Measurements from ENCODE around the gene ZSCAN18.

ZSCAN18 gene

DNA sequence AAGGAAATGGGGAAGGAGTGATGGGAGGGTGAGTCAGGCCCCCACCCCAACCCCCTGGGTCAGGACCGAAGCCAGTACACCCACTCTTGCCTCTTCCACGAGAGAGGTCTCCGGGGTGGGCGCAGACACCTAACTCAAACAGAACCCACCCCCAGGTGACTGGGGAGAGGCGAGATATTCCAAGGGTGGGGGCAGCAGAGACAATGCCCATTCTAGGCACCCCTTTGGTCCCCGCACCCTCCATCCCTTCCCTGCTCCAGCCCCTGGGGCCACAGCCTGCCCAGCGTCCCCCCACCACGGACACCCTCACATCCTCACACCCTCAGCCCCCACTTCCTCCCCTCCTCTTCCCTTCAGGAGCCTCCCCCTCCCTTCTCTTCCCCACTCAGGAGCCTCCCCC is 682 bp downstream of the ZSCAN18 start:
- Mint-ChIP-seq H3K4me3 (peak overlapping the region; percentile 46), H3K9me3 (peaks cover 36% of the 10 kb centered on the region), H3K36me3 (ENCODE audit: low read depth) (peaks cover 7% of the 10 kb centered on the region), H3K4me1 (ENCODE audit: low read depth) (peaks cover 4% of the 10 kb centered on the region), H3K27me3 (ENCODE audit: low read depth) (no peaks in the 10 kb centered on the region), H3K27ac (peak overlapping the region; percentile 60)
- DNase-seq (ENCODE audit: low spot score) = no peak

GRCh38 chr19:58096884-58097283 is 1.1 kb downstream of the ZSCAN18 start:
- peaks cover 4% of the 10 kb centered on the region for H3K4me1 Mint-ChIP-seq (ENCODE audit: low read depth)
- no peak for DNase-seq (ENCODE audit: low spot score)
- peaks cover 7% of the 10 kb centered on the region for H3K36me3 Mint-ChIP-seq (ENCODE audit: low read depth)
- H3K27me3 Mint-ChIP-seq (ENCODE audit: low read depth) = no peaks in the 10 kb centered on the region
- H3K4me3 Mint-ChIP-seq = peak overlapping the region; percentile 46
- peak overlapping the region; percentile 36 for H3K27ac Mint-ChIP-seq
- H3K9me3 Mint-ChIP-seq = peaks cover 35% of the 10 kb centered on the region

GRCh38 chr19:58095328-58095727 is 2.7 kb downstream of the ZSCAN18 start:
- Mint-ChIP-seq H3K27ac (no peak overlapping the region), H3K27me3 (ENCODE audit: low read depth) (no peaks in the 10 kb centered on the region), H3K4me3 (no peak overlapping the region), H3K9me3 (peaks cover 40% of the 10 kb centered on the region), H3K4me1 (ENCODE audit: low read depth) (peaks cover 4% of the 10 kb centered on the region), H3K36me3 (ENCODE audit: low read depth) (peaks cover 7% of the 10 kb centered on the region)
- DNase-seq (ENCODE audit: low spot score) = no peak

GRCh38 chr19:58093071-58093470 is 5.0 kb downstream of the ZSCAN18 start:
- no peaks in the 10 kb centered on the region for H3K4me1 Mint-ChIP-seq (ENCODE audit: low read depth)
- peaks cover 28% of the 10 kb centered on the region for H3K9me3 Mint-ChIP-seq
- H3K4me3 Mint-ChIP-seq = no peak overlapping the region
- H3K27ac Mint-ChIP-seq = no peak overlapping the region
- H3K27me3 Mint-ChIP-seq (ENCODE audit: low read depth) = no peaks in the 10 kb centered on the region
- no peak for DNase-seq (ENCODE audit: low spot score)
- H3K36me3 Mint-ChIP-seq (ENCODE audit: low read depth) = peaks cover 4% of the 10 kb centered on the region

- Mint-ChIP-seq H3K27me3 (ENCODE audit: low read depth) (no peaks in the 10 kb centered on the region), H3K9me3 (peaks cover 20% of the 10 kb centered on the region), H3K4me3 (no peak overlapping the region), H3K27ac (no peak overlapping the region), H3K36me3 (ENCODE audit: low read depth) (peaks cover 4% of the 10 kb centered on the region), H3K4me1 (ENCODE audit: low read depth) (no peaks in the 10 kb centered on the region)
- DNase-seq (ENCODE audit: low spot score) = no peak
Measured at GRCh38 chr19:58091251-58091995, 6.6 kb downstream of the ZSCAN18 start.

DNA sequence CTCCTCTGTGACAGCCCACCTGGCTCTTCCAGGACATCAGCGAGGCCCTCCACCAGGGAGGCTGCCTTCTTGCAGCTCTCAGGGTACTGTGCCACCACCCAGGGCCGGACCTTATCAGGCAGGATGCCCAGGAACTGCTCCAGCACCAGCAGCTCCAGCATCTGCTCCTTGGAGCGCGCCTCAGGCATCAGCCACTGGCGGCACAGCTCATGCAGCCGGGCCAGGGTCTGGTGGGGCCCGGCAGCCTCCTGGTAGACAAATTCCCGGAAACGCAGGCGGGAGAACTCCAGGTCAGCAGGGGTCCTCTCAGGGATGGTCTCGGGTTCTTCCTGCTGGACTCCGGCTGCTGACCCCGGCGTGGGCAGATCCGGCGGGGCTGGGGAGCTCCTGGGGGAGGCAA is 8.2 kb downstream of the ZSCAN18 start:
- Mint-ChIP-seq H3K27ac (no peak overlapping the region), H3K9me3 (peaks cover 15% of the 10 kb centered on the region), H3K4me1 (ENCODE audit: low read depth) (no peaks in the 10 kb centered on the region), H3K27me3 (ENCODE audit: low read depth) (no peaks in the 10 kb centered on the region), H3K4me3 (no peak overlapping the region), H3K36me3 (ENCODE audit: low read depth) (peaks cover 2% of the 10 kb centered on the region)
- no peak for DNase-seq (ENCODE audit: low spot score)

- peaks cover 5% of the 10 kb centered on the region for H3K36me3 Mint-ChIP-seq (ENCODE audit: low read depth)
- H3K27me3 Mint-ChIP-seq (ENCODE audit: low read depth) = no peaks in the 10 kb centered on the region
- no peaks in the 10 kb centered on the region for H3K4me1 Mint-ChIP-seq (ENCODE audit: low read depth)
- H3K27ac Mint-ChIP-seq = no peak overlapping the region
- no peak for DNase-seq (ENCODE audit: low spot score)
- no peak overlapping the region for H3K4me3 Mint-ChIP-seq
- peaks cover 21% of the 10 kb centered on the region for H3K9me3 Mint-ChIP-seq
Measured at GRCh38 chr19:58088521-58089052, 9.4 kb downstream of the ZSCAN18 start.

DNA sequence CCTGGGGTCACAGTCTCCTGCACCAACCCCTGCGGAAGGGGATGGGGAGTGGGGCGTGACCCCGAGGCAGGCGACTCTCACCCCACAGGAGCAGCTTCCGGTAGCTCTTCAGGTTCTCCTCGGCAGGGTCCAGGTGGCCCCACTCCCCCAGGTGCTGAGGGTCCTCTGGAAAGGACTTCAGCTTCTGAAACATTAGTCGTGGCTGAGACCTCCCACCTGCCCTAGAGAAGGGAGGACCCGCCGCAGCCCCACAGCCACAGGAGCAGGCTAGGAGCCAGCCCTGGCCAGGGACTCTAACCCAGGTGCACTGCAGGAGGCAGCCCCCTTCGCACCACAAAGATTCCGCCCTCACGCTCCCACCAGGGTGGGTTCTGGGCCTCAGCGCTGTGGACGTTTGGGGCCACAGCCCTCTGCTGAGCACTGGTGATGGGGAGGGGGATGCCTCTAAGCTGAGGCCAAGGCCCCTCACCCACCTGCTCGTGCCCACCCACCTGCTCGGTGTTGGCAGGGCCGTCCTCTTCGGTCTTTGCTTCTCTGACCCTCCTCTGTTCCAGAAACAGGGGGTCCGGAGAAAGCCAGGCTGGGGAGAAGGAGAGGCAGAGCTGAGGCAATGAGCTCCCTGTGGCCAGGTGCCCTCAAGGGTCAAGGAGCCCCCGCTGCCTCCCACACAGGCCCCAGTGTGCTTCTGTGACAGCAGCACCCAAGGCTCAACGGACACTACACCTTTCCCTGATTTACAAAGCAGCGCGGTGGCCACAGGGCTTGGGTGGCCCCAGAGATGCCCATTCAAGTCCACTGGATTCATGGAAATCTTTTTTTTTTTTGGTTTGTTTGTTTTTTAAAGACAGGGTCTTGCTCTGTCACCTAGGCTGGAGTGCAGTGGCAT is 11.0 kb downstream of the ZSCAN18 start:
- Mint-ChIP-seq H3K27ac (no peak overlapping the region), H3K36me3 (ENCODE audit: low read depth) (peaks cover 3% of the 10 kb centered on the region), H3K27me3 (ENCODE audit: low read depth) (no peaks in the 10 kb centered on the region), H3K9me3 (peaks cover 19% of the 10 kb centered on the region), H3K4me3 (no peak overlapping the region), H3K4me1 (ENCODE audit: low read depth) (no peaks in the 10 kb centered on the region)
- DNase-seq (ENCODE audit: low spot score) = no peak

GRCh38 chr19:58085348-58085875 is 12.6 kb downstream of the ZSCAN18 start:
- Mint-ChIP-seq H3K27me3 (ENCODE audit: low read depth) (no peaks in the 10 kb centered on the region), H3K36me3 (ENCODE audit: low read depth) (peaks cover 3% of the 10 kb centered on the region), H3K4me1 (ENCODE audit: low read depth) (no peaks in the 10 kb centered on the region), H3K27ac (no peak overlapping the region), H3K9me3 (peaks cover 24% of the 10 kb centered on the region), H3K4me3 (no peak overlapping the region)
- no peak for DNase-seq (ENCODE audit: low spot score)

- H3K27me3 Mint-ChIP-seq (ENCODE audit: low read depth) = no peaks in the 10 kb centered on the region
- DNase-seq (ENCODE audit: low spot score) = no peak
- no peaks in the 10 kb centered on the region for H3K4me1 Mint-ChIP-seq (ENCODE audit: low read depth)
- H3K36me3 Mint-ChIP-seq (ENCODE audit: low read depth) = peaks cover 3% of the 10 kb centered on the region
- peaks cover 30% of the 10 kb centered on the region for H3K9me3 Mint-ChIP-seq
- no peak overlapping the region for H3K4me3 Mint-ChIP-seq
- no peak overlapping the region for H3K27ac Mint-ChIP-seq
Measured at GRCh38 chr19:58084596-58085347, 13.3 kb downstream of the ZSCAN18 start.

GRCh38 chr19:58083021-58083420 is 15.0 kb downstream of the ZSCAN18 start:
- Mint-ChIP-seq H3K9me3 (peaks cover 42% of the 10 kb centered on the region), H3K4me1 (ENCODE audit: low read depth) (no peaks in the 10 kb centered on the region), H3K27me3 (ENCODE audit: low read depth) (no peaks in the 10 kb centered on the region), H3K27ac (no peak overlapping the region), H3K36me3 (ENCODE audit: low read depth) (peaks cover 3% of the 10 kb centered on the region), H3K4me3 (no peak overlapping the region)
- no peak for DNase-seq (ENCODE audit: low spot score)

DNA sequence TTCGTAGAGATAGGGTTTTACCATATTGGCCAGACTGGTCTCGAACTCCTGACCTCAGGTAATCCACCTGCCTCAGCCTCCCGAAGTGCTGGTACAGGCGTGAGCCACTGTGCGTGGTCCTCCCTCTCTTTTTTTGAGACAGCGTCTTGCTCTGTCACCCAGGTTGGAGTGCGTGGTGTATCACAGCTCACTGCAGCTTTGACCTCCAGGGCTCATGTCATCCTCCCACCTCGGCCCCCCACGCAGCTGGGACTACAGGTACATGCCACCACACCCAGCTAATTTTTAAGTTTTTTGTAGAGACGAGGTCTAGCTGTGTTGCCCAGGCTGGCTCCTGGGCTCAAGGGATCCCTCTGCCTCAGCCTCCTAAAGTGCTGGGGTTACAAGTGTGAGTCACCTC is 18.2 kb downstream of the ZSCAN18 start:
- no peak for DNase-seq (ENCODE audit: low spot score)
- H3K4me1 Mint-ChIP-seq (ENCODE audit: low read depth) = no peaks in the 10 kb centered on the region
- H3K36me3 Mint-ChIP-seq (ENCODE audit: low read depth) = peaks cover 3% of the 10 kb centered on the region
- H3K27me3 Mint-ChIP-seq (ENCODE audit: low read depth) = no peaks in the 10 kb centered on the region
- H3K4me3 Mint-ChIP-seq = no peak overlapping the region
- no peak overlapping the region for H3K27ac Mint-ChIP-seq
- peaks cover 57% of the 10 kb centered on the region for H3K9me3 Mint-ChIP-seq

DNA sequence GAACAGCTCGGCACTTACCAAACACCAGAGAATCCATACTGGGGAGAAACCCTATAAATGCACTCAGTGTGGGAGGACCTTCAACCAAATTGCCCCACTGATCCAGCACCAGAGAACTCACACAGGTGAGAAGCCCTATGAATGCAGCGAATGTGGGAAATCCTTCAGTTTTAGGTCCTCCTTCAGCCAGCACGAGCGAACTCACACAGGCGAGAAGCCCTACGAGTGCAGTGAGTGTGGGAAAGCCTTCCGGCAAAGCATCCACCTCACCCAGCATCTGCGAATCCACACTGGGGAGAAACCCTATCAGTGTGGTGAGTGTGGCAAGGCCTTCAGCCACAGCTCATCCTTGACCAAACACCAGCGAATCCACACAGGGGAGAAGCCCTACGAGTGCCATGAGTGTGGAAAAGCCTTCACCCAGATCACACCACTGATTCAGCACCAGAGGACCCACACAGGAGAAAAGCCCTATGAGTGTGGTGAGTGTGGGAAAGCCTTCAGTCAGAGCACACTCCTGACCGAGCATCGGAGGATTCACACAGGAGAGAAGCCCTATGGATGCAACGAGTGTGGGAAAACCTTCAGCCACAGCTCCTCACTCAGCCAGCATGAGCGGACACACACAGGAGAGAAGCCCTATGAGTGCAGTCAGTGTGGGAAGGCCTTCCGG is 30.7 kb downstream of the ZSCAN18 start:
- peaks cover 66% of the 10 kb centered on the region for H3K9me3 Mint-ChIP-seq

More for the DNA sequence above, 30.7 kb downstream of the ZSCAN18 start:
- H3K36me3 Mint-ChIP-seq (ENCODE audit: low read depth) = peaks cover 8% of the 10 kb centered on the region
- no peaks in the 10 kb centered on the region for H3K4me1 Mint-ChIP-seq (ENCODE audit: low read depth)
- no peak overlapping the region for H3K4me3 Mint-ChIP-seq
- DNase-seq (ENCODE audit: low spot score) = no peak
- H3K27me3 Mint-ChIP-seq (ENCODE audit: low read depth) = no peaks in the 10 kb centered on the region
- no peak overlapping the region for H3K27ac Mint-ChIP-seq
